Measurements from ENCODE around the gene SLC34A1.
"Not testable (repeated sequence)": the region's sequence is repeated elsewhere in the genome, so short reads cannot be mapped to it uniquely, and the experiment has no call there.

SLC34A1 gene

GRCh38 chr5:177384134-177384533 lies at the start of gene SLC34A1:
Gene SLC34A1, plus strand, starts transcription at chr5:177384434. Its CDS starts 1,308 bp downstream, at chr5:177385742.
- in situ Hi-C loops (cut with MboI; ENCODE audit: low sequenced_read_pairs): no loop called here

GRCh38 chr5:177334781-177335700 lies 49.2 kb upstream of the SLC34A1 start:
- in situ Hi-C loops (cut with MboI; ENCODE audit: low sequenced_read_pairs): no loop called here

GRCh38 chr5:177335701-177336065 lies 48.6 kb upstream of the SLC34A1 start:
- in situ Hi-C loops (cut with MboI; ENCODE audit: low sequenced_read_pairs): no loop called here

GRCh38 chr5:177336112-177336511 lies 48.1 kb upstream of the SLC34A1 start:
- in situ Hi-C loops (cut with MboI; ENCODE audit: low sequenced_read_pairs): no loop called here

- in situ Hi-C loops (cut with MboI; ENCODE audit: low sequenced_read_pairs): no loop called here
These were observed 47.4 kb upstream of the SLC34A1 start for GRCh38 chr5:177336603-177337494.

- in situ Hi-C loops (cut with MboI; ENCODE audit: low sequenced_read_pairs): no loop called here
These were observed 45.8 kb upstream of the SLC34A1 start for GRCh38 chr5:177338251-177339106.

GRCh38 chr5:177339107-177339638 lies 45.1 kb upstream of the SLC34A1 start:
- in situ Hi-C loops (cut with MboI; ENCODE audit: low sequenced_read_pairs): no loop called here

GRCh38 chr5:177343000-177343399 lies 41.2 kb upstream of the SLC34A1 start:
- in situ Hi-C loops (cut with MboI; ENCODE audit: low sequenced_read_pairs): not testable (repeated sequence)

- in situ Hi-C loops (cut with MboI; ENCODE audit: low sequenced_read_pairs): no loop called here
These were observed 40.5 kb upstream of the SLC34A1 start for GRCh38 chr5:177343777-177344176.

GRCh38 chr5:177344891-177345290 lies 39.3 kb upstream of the SLC34A1 start:
- in situ Hi-C loops (cut with MboI; ENCODE audit: low sequenced_read_pairs): no loop called here

GRCh38 chr5:177346820-177347219 lies 37.4 kb upstream of the SLC34A1 start:
- in situ Hi-C loops (cut with MboI; ENCODE audit: low sequenced_read_pairs): no loop called here

- in situ Hi-C loops (cut with MboI; ENCODE audit: low sequenced_read_pairs): no loop called here
These were observed 36.5 kb upstream of the SLC34A1 start for GRCh38 chr5:177347699-177348098.

- in situ Hi-C loops (cut with MboI; ENCODE audit: low sequenced_read_pairs): no loop called here
These were observed 34.9 kb upstream of the SLC34A1 start for GRCh38 chr5:177349362-177349647.

- in situ Hi-C loops (cut with MboI; ENCODE audit: low sequenced_read_pairs): no loop called here
These were observed 34.5 kb upstream of the SLC34A1 start for GRCh38 chr5:177349762-177350161.

GRCh38 chr5:177350776-177351391 lies 33.4 kb upstream of the SLC34A1 start:
- in situ Hi-C loops (cut with MboI; ENCODE audit: low sequenced_read_pairs): no loop called here

- in situ Hi-C loops (cut with MboI; ENCODE audit: low sequenced_read_pairs): no loop called here
These were observed 32.6 kb upstream of the SLC34A1 start, which contains the start of gene LMAN2 for GRCh38 chr5:177351392-177352329. Gene LMAN2, minus strand, starts transcription at chr5:177351668. Its CDS starts 21 bp downstream, at chr5:177351647.

- in situ Hi-C loops (cut with MboI; ENCODE audit: low sequenced_read_pairs): no loop called here
These were observed 31.1 kb upstream of the SLC34A1 start for GRCh38 chr5:177353093-177353492.

- in situ Hi-C loops (cut with MboI; ENCODE audit: low sequenced_read_pairs): no loop called here
These were observed 30.0 kb upstream of the SLC34A1 start for GRCh38 chr5:177354256-177354655.

- in situ Hi-C loops (cut with MboI; ENCODE audit: low sequenced_read_pairs): no loop called here
These were observed 29.5 kb upstream of the SLC34A1 start for GRCh38 chr5:177354711-177355110.
